HEK293T (cell line): ENCODE results near the gene SETD1A.

Experiments used
- CTCF ChIA-PET: fragments of 350-600 bp; formaldehyde crosslinking; extraction: SDS; loops from one replicate; lab custom pipeline; 2021; ENCODE audit warnings: antibody characterized with exemption, inconsistent platforms; lab: Yijun Ruan, JAX
- POLR2A ChIA-PET: fragments of 350-600 bp; formaldehyde crosslinking; extraction: SDS; loops from one replicate; lab custom pipeline; 2020; ENCODE audit warnings: antibody characterized with exemption, inconsistent platforms; lab: Yijun Ruan, JAX
- DNase-seq: peaks from one replicate; pipeline ENCODE4 v3.0.0; 2012; ENCODE audit warnings: mixed read lengths; ENCODE audit errors: extremely low spot score
- ARNT ChIP-seq: fragments of 450-650 bp; IDR thresholded peaks from 2 replicates; pipeline ENCODE4 v1.6.1; 2017; ENCODE audit warnings: mild to moderate bottlenecking
- BHLHE40 ChIP-seq: fragments of 450-650 bp; IDR thresholded peaks from 2 replicates; pipeline ENCODE4 v1.6.1; 2016; ENCODE audit warnings: mild to moderate bottlenecking, moderate library complexity, borderline replicate concordance
- CTBP1 ChIP-seq: fragments of 450-650 bp; IDR thresholded peaks from 2 replicates; pipeline ENCODE4 v1.6.1; 2016; ENCODE audit warnings: borderline replicate concordance
- ELF4 ChIP-seq: fragments of 450-650 bp; IDR thresholded peaks from 2 replicates; pipeline ENCODE4 v1.6.1; 2017; ENCODE audit warnings: antibody characterized with exemption
- FOXA1 ChIP-seq: fragments of 450-650 bp; IDR thresholded peaks from 2 replicates; pipeline ENCODE4 v1.6.1; 2016; ENCODE audit warnings: mild to moderate bottlenecking
- FOXK2 ChIP-seq: fragments of 450-650 bp; IDR thresholded peaks from 2 replicates; pipeline ENCODE4 v1.6.1; 2016; ENCODE audit warnings: mild to moderate bottlenecking
- FOXM1 ChIP-seq: fragments of 450-650 bp; IDR thresholded peaks from 2 replicates; pipeline ENCODE4 v1.6.1; 2017; ENCODE audit warnings: mild to moderate bottlenecking, borderline replicate concordance
- HDGF ChIP-seq: fragments of 450-650 bp; IDR thresholded peaks from 2 replicates; pipeline ENCODE4 v1.6.1; 2017; ENCODE audit warnings: antibody characterized with exemption, borderline replicate concordance
- L3MBTL2 ChIP-seq: fragments of 450-650 bp; conservative IDR thresholded peaks from 2 replicates; pipeline ENCODE4 v1.6.1; 2016; ENCODE audit warnings: mild to moderate bottlenecking
- LEF1 ChIP-seq: fragments of 450-650 bp; IDR thresholded peaks from 2 replicates; pipeline ENCODE4 v1.6.1; 2017; ENCODE audit warnings: mild to moderate bottlenecking, borderline replicate concordance
- NFRKB ChIP-seq: fragments of 450-650 bp; IDR thresholded peaks from 2 replicates; pipeline ENCODE4 v1.6.1; 2016; ENCODE audit warnings: mild to moderate bottlenecking, moderate library complexity
- SP1 ChIP-seq: fragments of 450-650 bp; IDR thresholded peaks from 2 replicates; pipeline ENCODE4 v1.6.1; 2017
- SUZ12 ChIP-seq: fragments of 450-650 bp; IDR thresholded peaks from 2 replicates; pipeline ENCODE4 v1.6.1; 2016; ENCODE audit warnings: mild to moderate bottlenecking
- TARDBP ChIP-seq: fragments of 450-650 bp; IDR thresholded peaks from 2 replicates; pipeline ENCODE4 v1.6.1; 2016
- ZNF384 ChIP-seq: fragments of 450-650 bp; IDR thresholded peaks from 2 replicates; pipeline ENCODE4 v1.6.1; 2016
- TF ChIP-seq, protein P1 (sequence below): fragments of 450-650 bp; IDR thresholded peaks from 2 replicates; pipeline ENCODE4 v1.6.1; 2016

SETD1A gene

DNA sequence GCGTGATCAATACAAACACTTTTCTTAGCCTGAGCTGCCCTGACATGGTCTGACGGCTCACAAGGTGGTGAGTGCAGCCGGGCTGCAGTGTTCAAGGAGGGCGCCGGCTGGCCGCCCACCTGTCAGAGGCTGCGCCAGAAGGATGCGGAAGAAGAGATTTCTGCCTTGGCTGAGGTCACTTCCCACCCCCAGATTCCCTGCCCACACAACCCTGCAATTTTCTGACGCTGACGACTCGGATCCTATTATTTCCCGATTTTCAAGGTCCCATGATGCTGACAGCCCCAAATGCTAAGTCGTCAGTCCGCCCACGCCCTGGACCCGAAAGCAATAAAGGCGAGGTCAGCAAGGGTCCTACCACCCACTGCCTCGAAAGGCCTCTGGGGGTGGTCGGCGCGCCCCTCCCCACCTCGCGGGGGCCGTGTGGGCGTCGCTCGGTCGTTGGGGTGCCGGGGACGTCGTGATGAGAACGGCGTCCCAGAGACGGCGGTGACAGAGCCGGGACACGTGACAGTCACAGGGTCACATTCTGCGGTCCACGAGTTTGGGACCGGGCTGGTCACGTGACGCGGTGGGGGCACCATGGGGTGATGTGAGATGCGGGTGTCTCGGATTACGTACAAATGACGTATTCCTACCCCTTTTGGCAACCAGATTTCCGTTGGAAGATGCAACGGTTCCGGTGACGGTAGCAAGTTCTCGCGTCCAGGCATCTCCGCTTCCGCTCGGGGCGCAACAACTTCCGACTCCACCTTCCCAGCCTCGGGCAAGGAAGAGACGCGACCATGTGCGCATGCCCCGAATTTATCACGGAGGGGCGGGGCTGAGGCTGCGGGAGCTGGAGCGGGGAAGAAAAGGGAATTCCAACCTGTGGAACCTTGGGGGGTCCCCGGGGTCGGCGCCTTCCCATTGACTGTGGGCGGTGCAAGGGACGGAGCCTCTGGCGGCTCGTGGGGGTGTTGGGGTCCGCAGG, 75.5 kb downstream of the SETD1A start, which contains the start of gene STX4:
TSS of gene STX4 (plus strand) at position 823 of the 973 bp plus-strand sequence. CDS start 248 bp downstream, outside the sequence.
- TF ChIP-seq LEF1, result no peak
- TF ChIP-seq, protein P1, sequence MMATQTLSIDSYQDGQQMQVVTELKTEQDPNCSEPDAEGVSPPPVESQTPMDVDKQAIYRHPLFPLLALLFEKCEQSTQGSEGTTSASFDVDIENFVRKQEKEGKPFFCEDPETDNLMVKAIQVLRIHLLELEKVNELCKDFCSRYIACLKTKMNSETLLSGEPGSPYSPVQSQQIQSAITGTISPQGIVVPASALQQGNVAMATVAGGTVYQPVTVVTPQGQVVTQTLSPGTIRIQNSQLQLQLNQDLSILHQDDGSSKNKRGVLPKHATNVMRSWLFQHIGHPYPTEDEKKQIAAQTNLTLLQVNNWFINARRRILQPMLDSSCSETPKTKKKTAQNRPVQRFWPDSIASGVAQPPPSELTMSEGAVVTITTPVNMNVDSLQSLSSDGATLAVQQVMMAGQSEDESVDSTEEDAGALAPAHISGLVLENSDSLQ, result peak; percentile 37; the same call in 1 of the 2 replicates
- no peak for TF ChIP-seq NFRKB
- no peak for TF ChIP-seq FOXK2
- peak; percentile 99 for TF ChIP-seq L3MBTL2
- peak; percentile 92 for TF ChIP-seq TARDBP
- TF ChIP-seq HDGF, result no peak
- TF ChIP-seq ELF4, result no peak
- CTCF ChIA-PET, result interaction anchor here (0.6 kb wide), 1 partner anchor 1185 kb away, joined by 3 read pairs; no protein-coding TSS in a partner anchor
- POLR2A ChIA-PET, result interaction anchor here (0.6 to 2.3 kb wide), 14 partner anchors 10 to 1230 kb away, joined by 3 to 10 read pairs (median 4); partner anchors contain the start of genes HSD3B7, KAT8, ZNF646 and ZNF668
- peak; percentile 99 for DNase-seq

DNA sequence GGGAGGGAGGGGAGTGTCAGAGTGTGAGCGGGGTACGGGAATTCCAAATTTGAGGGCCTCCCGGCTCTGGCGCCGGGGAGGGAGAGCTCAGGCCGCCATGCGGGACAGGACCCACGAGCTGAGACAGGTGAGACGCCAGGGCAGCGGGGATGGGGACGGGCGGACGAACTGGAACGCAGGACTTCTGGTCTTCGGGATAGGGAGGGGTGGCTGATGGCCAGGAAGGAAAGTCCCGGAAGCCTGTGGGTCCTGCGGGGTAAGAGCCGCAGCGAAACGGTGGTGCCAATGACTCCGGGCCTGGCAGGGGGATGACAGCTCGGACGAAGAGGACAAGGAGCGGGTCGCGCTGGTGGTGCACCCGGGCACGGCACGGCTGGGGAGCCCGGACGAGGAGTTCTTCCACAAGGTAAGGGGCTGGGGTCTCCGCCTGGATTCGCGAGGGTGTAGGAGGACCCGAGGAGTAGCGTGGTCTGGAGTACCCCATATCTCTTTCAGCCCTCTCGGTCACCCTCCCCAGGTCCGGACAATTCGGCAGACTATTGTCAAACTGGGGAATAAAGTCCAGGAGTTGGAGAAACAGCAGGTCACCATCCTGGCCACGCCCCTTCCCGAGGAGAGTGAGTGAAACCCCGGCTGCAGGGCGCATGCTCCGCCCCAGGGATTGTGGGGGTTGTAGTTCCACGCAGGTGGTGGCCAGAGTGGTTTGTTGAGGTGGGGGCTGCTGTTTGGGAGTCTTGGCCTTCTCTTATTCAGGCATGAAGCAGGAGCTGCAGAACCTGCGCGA, 76.3 kb downstream of the SETD1A start:
- DNase-seq, result peak; percentile 100
- no peak for TF ChIP-seq L3MBTL2
- no peak for TF ChIP-seq SP1
- TF ChIP-seq, protein P1, result no peak
- TF ChIP-seq LEF1, result no peak
- no peak for TF ChIP-seq NFRKB
- TF ChIP-seq ARNT, result no peak
- TF ChIP-seq HDGF, result no peak
- TF ChIP-seq CTBP1, result no peak
- no peak for TF ChIP-seq TARDBP
- TF ChIP-seq SUZ12, result no peak
- no peak for TF ChIP-seq BHLHE40
- no peak for TF ChIP-seq FOXA1
- no peak for TF ChIP-seq FOXM1
- no peak for TF ChIP-seq ZNF384
- TF ChIP-seq FOXK2, result no peak
- no peak for TF ChIP-seq ELF4
- ChIA-PET CTCF (no interaction called here), POLR2A (interaction anchor here (0.6 to 2.3 kb wide), 13 partner anchors 9 to 1231 kb away, joined by 3 to 10 read pairs (median 4); partner anchors contain the start of genes HSD3B7, KAT8, ZNF646 and ZNF668)
